GM19467 (cell line): Measurements from ENCODE around the gene MSRB1.

Experiments
- ATAC-seq: cut with Tn5 transposase; IDR thresholded peaks from one replicate; pipeline ENCODE4 v1.9.1; 2021; ENCODE audit warnings: mild to moderate bottlenecking, moderate library complexity; ENCODE audit not compliant: unreplicated experiment

MSRB1 gene

DNA sequence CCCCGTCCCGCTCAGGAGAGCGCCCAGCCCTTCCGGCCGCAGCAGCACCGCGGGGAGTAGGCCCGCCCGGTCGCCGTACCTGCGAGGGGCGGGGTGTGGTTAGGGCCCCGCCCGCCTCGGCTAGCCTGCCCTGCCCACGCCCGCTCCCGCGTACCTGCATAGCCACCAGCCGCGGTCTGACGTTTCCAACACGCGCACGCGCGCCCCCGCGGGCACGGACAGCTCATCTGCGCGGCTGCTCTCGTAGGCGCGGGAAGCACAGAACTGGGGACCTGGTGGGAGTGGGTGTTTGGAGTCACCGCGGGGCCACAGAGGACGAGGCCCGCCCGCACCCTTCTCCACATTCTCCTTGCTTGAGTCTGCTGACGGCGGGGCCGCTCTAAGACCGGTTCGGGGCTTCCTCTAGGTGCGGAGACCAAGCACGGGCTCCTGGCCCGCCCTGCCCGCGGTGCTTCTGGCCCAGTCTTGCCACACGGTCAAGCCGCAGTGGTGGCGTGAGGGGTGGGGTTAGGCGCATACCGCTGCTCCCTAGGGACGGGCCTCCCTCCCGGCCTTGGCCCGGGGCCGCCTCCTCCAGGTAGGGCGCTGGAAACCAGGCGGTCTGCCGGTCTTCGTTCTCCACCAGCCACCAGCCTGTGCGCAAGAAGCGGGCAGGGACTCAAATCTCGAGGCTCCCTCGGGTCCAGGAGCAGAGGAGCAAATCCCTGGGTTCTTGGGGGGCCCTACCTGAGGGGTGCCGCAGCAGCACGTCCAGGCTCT, 36.5 kb upstream of the MSRB1 start:
- ATAC-seq, result no peak

- ATAC-seq, result no peak
Observed at GRCh38 chr16:1978476-1979120, 35.6 kb upstream of the MSRB1 start.

- no peak for ATAC-seq
Observed at GRCh38 chr16:1977875-1978268, 34.9 kb upstream of the MSRB1 start.

GRCh38 chr16:1976951-1977874, 34.2 kb upstream of the MSRB1 start:
- no peak for ATAC-seq

GRCh38 chr16:1976216-1976520, 33.2 kb upstream of the MSRB1 start:
- no peak for ATAC-seq

GRCh38 chr16:1975432-1976215, 32.6 kb upstream of the MSRB1 start:
- no peak for ATAC-seq

DNA sequence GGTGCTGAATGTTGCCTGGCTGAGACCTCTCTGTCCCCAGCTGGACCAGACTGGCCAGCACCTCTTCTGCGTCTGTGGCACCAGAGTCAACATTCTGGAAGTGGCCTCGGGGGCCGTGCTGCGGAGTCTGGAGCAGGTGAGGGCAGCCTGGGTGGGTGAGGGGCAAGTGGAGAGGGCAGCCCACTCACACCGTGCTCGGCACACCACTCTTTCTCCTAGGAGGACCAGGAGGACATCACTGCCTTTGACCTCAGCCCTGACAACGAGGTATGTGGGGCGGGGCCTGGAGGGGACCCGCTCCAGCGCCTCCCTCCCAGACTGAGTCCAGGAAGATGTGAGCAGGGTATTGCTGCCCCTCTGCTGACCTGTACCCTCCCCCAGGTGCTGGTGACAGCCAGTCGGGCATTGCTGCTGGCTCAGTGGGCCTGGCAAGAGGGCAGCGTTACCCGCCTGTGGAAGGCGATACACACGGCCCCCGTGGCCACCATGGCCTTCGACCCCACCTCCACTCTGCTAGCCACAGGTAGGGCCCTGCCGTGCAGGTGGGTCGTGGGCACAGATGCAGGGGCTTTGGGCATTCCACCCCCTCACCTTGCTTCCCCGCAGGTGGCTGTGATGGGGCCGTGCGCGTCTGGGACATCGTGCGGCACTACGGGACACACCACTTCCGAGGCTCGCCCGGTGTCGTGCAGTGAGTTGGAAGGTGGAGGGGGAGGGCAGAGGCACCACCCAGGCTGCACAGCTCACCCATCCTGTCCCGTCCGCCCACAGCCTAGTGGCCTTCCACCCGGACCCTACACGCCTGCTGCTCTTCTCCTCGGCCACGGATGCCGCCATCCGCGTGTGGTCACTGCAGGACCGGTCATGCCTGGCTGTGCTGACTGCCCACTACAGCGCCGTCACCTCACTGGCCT, 31.4 kb upstream of the MSRB1 start:
- no peak for ATAC-seq

GRCh38 chr16:1973461-1974156, 30.6 kb upstream of the MSRB1 start:
- ATAC-seq, result no peak

- no peak for ATAC-seq
Observed at GRCh38 chr16:1972490-1972877, 29.5 kb upstream of the MSRB1 start.

GRCh38 chr16:1971796-1972489, 28.9 kb upstream of the MSRB1 start, which contains the start of gene TBL3:
Gene TBL3 (plus strand): TSS chr16:1972053. CDS start chr16:1972165, 112 bp downstream.
- ATAC-seq, result peak; percentile 70

DNA sequence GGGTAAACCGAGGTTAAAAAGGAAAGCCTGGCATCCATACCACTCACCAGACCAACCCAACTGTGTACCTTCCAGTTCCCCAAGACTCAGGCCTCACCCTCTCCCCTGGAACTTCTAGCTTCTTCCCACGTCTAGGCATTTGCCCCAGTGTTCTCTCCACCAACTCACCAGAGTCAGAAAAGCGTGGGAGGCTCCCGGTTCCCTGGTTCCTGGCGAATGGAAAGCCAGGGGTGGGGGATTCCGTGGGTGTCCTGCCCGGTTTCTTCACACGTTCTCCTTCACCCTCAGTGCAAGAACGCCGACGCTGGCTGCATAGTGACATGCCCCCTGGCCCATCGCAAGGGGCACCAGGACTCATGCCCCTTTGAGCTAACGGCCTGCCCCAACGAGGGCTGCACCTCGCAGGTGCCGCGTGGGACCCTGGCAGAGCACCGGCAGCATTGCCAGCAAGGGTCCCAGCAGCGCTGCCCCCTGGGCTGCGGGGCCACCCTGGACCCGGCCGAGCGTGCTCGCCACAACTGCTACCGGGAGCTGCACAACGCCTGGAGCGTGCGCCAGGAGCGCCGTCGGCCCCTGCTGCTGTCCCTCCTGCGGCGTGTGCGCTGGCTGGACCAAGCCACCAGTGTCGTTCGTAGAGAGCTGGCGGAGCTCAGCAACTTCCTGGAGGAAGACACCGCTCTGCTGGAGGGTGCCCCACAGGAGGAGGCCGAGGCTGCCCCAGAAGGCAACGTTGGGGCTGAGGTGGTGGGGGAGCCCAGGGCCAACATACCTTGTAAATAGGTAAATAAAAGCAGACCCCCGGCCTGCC, 25.4 kb upstream of the MSRB1 start:
- ATAC-seq, result no peak

- ATAC-seq, result no peak
Observed at GRCh38 chr16:1966460-1966859, 23.5 kb upstream of the MSRB1 start, which contains the start of gene RNF151. Gene RNF151 (plus strand): TSS chr16:1966856. CDS start chr16:1966882, 26 bp downstream.

DNA sequence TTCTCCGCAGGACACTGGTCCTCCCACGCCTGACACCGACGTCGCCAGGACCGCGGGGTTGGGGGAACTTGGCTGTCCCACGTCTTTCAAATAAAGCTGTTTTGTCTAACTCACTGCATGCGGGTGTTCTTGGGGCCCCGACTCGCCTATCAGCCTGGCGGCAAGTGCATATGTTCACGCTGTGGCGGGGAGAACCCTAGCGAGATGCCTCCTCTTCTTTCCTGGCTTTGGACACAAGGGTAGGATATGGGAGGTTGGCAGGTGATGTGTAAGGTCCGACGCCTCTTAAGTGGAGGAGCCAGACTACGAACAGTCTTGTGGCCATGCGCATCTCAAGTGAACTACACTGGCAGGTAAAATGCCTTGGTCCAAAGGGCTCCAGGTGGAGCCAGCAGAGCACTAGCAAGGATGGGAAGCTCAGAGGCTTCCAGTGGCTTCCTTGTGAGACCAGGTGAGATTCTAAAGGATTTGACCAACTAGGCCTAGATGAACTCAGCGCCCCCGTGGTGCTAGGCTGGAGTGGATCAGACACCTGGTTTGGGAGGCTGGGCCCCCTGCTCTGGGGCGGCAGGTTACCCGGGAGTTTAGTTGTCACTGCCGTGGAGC, 22.5 kb upstream of the MSRB1 start:
- ATAC-seq, result no peak

DNA sequence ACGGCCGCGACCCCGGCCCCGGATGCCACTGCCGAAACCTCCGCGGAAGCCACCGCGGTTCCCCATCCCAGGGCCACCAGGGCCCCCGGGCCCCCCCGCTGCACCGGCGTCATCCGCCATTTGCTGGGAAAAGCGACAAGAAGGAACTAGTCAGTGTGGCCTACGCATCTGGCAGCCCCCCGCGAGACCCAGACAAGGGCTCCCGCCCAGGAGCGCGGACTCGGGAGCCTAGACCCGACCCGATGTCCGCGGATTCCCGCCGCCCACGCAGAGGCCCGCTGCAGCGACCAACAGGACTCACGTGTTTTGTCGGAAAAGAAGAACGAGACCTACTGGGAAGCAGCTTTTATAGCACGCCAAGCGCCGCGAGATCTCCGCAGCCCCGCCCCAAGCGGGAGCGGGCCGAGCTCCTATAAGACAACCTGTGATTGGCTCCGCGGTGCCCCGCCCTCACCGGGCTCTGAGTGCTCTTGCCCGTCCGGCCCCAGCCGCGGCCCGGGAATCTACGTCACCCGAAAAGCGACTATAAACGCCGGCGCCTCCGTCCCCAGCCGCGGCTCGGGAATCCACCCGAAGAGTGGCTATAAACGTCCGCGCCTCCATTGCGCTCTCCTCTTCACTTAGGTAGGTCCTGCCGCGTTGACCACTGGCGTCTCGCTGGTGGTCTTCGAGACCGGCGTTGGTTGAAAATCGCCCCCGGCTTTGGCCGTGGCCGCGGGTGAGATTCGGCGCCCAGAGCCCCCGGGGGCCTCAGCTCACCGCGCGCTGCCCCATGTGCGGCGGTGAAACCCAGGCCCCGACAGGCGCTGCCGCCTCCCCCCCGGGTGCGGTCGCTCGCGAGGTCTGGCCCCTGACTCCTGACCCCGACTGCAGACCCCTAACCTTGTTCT, 21.8 kb upstream of the MSRB1 start, which contains the start of gene RPS2:
Gene RPS2, minus strand, starts transcription at position 321 of the 890 bp plus-strand sequence. Its CDS starts 201 bp downstream, at position 120.
- ATAC-seq, result peak; percentile 68

- peak; percentile 1 for ATAC-seq
Observed at GRCh38 chr16:1963806-1964505, 21.0 kb upstream of the MSRB1 start.
